Omental fat pad (tissue), 4 donors: Measurements from ENCODE around the gene VIP. TPM values are rescaled to one million over a fixed set of nuclear protein-coding genes. Genes with fewer than 3 reads are reported as not detected.

Source experiments
- ATAC-seq: fragments of 150-250 bp; one replicate; pipeline ENCODE4 v1.9.1; 2016; ENCODE audit warnings: mild to moderate bottlenecking, moderate library complexity; ENCODE audit not compliant: low FRiP score
- DNase-seq: peaks from one replicate; pipeline ENCODE4 v3.0.0-alpha.2; 2019; ENCODE audit warnings: low spot score
- total RNA-seq, 4 donors: library from RNA; depleted of rRNA; stranded (reverse); fragments of >200 nt; gene quantifications; one replicate each; pipeline ENCODE4 v1.1.0, GENCODE V29; 2016
- TF ChIP-seq, protein P1 (sequence below), 3 donors: fragments of 450-650 bp; IDR thresholded peaks; one replicate each; pipeline ENCODE4 v1.5.1; 2016 to 2017; ENCODE audit warnings: antibody characterized with exemption in 3 of 3, mild to moderate bottlenecking in 3 of 3, moderate library complexity in 2 of 3

The VIP gene
- total RNA-seq, 4 donors from 2014 or later = 0.31 to 6.6 (median 0.48) TPM; not detected in 1

DNA sequence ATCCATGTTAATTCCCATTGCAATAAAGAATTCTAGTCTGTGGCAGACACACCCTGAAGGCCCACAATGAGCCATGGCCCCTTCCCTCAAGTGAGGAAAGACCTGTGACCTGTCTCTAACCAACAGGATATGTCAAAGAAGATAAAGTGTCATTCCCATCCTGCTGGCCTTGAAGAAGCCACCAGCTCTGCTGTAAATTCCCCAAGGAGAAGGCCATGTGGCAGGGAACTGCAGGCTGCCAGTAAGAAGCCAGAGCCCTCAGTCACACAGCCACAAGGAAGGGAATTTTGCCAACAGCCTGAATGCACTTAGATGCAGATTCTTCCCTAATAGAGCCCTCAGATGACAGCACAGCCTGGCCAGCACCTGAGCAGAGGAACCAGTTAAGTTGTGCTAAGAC is 24.8 kb downstream of the VIP start:
- no peak for ATAC-seq
- DNase-seq = no peak

DNA sequence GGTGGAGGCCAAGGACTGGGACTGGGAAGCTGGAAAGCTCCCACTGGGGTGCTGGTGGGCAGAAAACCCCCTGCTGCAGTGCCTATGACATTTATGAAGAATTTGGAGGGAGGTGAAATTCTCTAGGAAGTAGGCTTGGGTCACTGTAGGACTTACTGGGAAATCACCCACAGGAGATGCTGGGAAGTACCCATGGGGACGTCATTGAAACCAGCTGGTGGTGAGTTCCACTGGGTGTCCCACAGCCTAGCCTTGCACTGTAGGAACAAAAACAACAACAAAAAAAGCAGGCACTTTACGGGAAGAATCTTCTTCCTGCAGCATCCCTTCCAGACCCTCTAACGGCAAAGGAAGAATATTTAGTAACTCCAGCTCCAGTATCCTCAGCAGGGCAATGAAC is 26.2 kb downstream of the VIP start:
- ATAC-seq (no peak), DNase-seq (no peak)
- TF ChIP-seq, protein P1, sequence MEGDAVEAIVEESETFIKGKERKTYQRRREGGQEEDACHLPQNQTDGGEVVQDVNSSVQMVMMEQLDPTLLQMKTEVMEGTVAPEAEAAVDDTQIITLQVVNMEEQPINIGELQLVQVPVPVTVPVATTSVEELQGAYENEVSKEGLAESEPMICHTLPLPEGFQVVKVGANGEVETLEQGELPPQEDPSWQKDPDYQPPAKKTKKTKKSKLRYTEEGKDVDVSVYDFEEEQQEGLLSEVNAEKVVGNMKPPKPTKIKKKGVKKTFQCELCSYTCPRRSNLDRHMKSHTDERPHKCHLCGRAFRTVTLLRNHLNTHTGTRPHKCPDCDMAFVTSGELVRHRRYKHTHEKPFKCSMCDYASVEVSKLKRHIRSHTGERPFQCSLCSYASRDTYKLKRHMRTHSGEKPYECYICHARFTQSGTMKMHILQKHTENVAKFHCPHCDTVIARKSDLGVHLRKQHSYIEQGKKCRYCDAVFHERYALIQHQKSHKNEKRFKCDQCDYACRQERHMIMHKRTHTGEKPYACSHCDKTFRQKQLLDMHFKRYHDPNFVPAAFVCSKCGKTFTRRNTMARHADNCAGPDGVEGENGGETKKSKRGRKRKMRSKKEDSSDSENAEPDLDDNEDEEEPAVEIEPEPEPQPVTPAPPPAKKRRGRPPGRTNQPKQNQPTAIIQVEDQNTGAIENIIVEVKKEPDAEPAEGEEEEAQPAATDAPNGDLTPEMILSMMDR (IDR thresholded peaks at IDR 0.05) = no peak

More for the DNA sequence above, 24.8 kb downstream of the VIP start:
- TF ChIP-seq, protein P1 (IDR thresholded peaks at IDR 0.05) = no peak

DNA sequence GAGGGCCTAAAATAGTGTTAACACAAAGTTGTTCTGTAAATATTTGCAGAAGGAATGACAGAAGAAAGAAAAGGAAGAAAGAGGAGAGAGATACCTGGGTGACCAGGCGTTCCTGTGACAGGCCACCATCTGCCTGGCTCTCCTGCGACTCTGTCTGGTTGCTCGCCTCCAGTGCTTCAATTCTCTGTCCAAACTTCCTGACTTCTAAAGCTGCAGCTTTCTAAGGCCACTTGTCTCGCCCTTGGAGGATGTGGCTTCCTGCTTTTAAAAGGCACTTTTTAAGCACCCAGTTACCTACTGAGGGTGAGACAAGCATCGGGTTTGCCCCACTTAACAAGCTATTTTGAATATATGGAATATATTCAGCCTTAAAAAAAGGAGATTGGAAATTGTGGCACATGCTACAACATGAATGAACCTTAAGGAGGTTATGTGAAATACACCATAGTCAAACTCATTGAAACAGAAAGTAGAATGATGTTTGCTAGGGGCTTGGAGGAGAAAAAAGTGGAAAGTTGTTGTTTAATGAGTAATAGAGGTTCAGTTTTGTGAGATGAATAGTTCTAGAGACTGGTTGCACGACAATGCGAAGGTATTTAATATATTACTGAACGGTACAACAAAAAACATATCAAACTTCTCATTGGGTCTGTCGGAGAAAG is 32.8 kb downstream of the VIP start:
- TF ChIP-seq, protein P1 (IDR thresholded peaks at IDR 0.05) = no peak
- ATAC-seq (no peak), DNase-seq (no peak)

DNA sequence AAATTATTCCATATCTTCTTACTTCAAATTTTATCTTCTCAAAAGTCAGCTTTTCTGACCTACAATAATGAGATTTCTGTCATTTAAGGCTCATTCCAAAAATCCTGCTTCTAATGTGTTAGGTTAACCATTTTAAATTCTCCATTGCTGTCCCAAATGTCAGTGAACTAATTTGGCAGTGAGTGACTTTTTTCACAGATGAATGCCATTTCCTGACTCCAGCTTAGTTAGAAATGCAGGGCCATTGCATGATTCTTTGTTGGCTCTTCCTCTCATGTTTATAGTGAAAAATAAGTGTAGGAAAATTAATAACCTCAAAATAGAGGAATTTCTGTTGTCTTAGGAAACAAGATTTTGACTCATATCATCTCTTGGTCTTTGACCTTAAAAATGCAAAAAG is 44.1 kb downstream of the VIP start:
- ATAC-seq = no peak
- TF ChIP-seq, protein P1 (IDR thresholded peaks at IDR 0.05) = no peak
- DNase-seq = no peak

DNA sequence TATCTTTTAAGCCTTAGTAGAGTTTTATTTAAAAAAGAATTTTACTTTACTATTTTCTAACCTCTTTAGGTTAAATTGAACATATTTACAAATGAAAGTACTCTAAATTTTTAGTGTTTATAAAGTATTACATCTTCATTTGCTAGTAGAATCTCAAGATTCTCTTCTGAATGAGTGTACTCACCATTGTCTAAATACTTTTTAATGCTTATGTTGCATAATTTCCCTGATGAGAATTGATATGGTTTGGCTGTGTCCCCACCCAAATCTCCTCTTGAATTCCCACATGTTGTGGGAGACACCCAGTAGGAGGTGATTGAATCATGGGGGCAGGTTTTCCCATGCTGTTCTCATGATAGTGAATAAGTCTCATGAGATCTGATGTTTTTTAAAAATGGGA is 53.6 kb downstream of the VIP start:
- TF ChIP-seq, protein P1 (IDR thresholded peaks at IDR 0.05) = no peak
- no peak for DNase-seq
- ATAC-seq = no peak

Other genes with a start within 250 kb of the VIP start
- gene SYNE1, start 113.4 kb upstream of the VIP start, total RNA-seq = 100 to 1,000 TPM in 2 of 4 donors, 10 to 100 TPM in 2; 78.9 to 352 (median 113) TPM
- gene MYCT1, start 52.9 kb upstream of the VIP start, total RNA-seq = 10 to 100 TPM in 3 of 4 donors, 1 to 10 TPM in 1; 8.4 to 65.6 (median 19.2) TPM
- 1 to 10 TPM; 2.6 to 7.2 (median 4.8) TPM for gene FBXO5, start 232.2 kb downstream of the VIP start, total RNA-seq